Aorta (tissue), 5 donors: ENCODE measurements around the gene GFPT2. TPM values are rescaled to one million over a fixed set of nuclear protein-coding genes. Genes with fewer than 3 reads are reported as not detected.
A peak's percentile ranks its signal among the peaks of the same experiment; 100 is the strongest.

ENCODE experiments used
- ATAC-seq: fragments of 200-7000 bp; cut with Tn5 transposase; one replicate; pipeline ENCODE4 v1.9.1; 2022; ENCODE audit warnings: moderate library complexity; ENCODE audit not compliant: low FRiP score
- DNase-seq, 2 donors: peaks; one replicate each; pipeline ENCODE4 v3.0.0-alpha.2; 2020
- H3K27ac ChIP-seq, 2 donors: one replicate each; pipeline ENCODE4 v1.5.1; 2013; ENCODE audit warnings: low read length in 2 of 2, mild to moderate bottlenecking in 2 of 2, moderate library complexity in 2 of 2, control low read depth in 1 of 2, inconsistent platforms in 1 of 2, low read depth in 1 of 2
- H3K27me3 ChIP-seq, 2 donors: one replicate each; pipeline ENCODE4 v1.6.1; 2013; ENCODE audit warnings: control low read depth in 1 of 2, low read length in 1 of 2, mild to moderate bottlenecking in 1 of 2, moderate library complexity in 1 of 2; ENCODE audit not compliant: insufficient read depth in 2 of 2, control insufficient read depth in 1 of 2
- H3K36me3 ChIP-seq, 2 donors: one replicate each; pipeline ENCODE4 v1.6.1; 2013; ENCODE audit warnings: control low read depth in 1 of 2, low read length in 1 of 2, mild to moderate bottlenecking in 1 of 2; ENCODE audit not compliant: insufficient read depth in 2 of 2, control insufficient read depth in 1 of 2
- H3K4me1 ChIP-seq, 2 donors: one replicate each; pipeline ENCODE4 v1.6.1; 2013; ENCODE audit warnings: low read length in 2 of 2, control low read depth in 1 of 2, mild to moderate bottlenecking in 1 of 2, moderate library complexity in 1 of 2; ENCODE audit not compliant: insufficient read depth in 2 of 2, control insufficient read depth in 1 of 2
- H3K4me3 ChIP-seq, 2 donors: one replicate each; pipeline ENCODE4 v1.5.1; 2013; ENCODE audit warnings: low read length in 2 of 2, control low read depth in 1 of 2, mild to moderate bottlenecking in 1 of 2
- H3K9me3 ChIP-seq: one replicate; pipeline ENCODE4 v1.6.1; 2013; ENCODE audit warnings: mild to moderate bottlenecking, low read length; ENCODE audit not compliant: control insufficient read depth
- WGBS, 2 donors: extraction: QIAGEN DNeasy Blood & Tissue Kit; methylation state at CpG; one replicate each; pipeline ENCODE4 v1.1.7; 2013; 5-methylcytosine and 5-hydroxymethylcytosine counted together
- intact Hi-C, 2 donors: fragments of 100-400 bp; cut with DNase I; formaldehyde crosslinking; loops; one replicate each; pipeline versions ENCODE4 v1.14.2 to v1.15.0; 2022
- polyA plus RNA-seq, 2 donors: library from polyadenylated mRNA; stranded (reverse); fragments of 200-250 nt; gene quantifications; one replicate each; pipeline ENCODE4 v1.2.3, GENCODE V29; 2013
- total RNA-seq, 2 donors: library from RNA; stranded (reverse); fragmentation: NEBNext Ultra II Directional; extraction: Animal tissue kit (Norgen Biotek cat#: 25700); gene quantifications; one replicate each; pipeline ENCODE4 v1.2.1, GENCODE V29; 2021
- donor health status: healthy with polysubstance abuse.
- donor health status: Bipolar disorder and iron deficiency.
- donor health status: DM: no; HTN: no; CAD: no.
- donor health status: DM: no; HTN: no; CAD: no.
- donor health status: DM: yes; HTN: yes; CAD: no.

The GFPT2 gene
- total and polyA plus RNA-seq, 4 donors = 1.1 to 60.2 (median 31.9) TPM

GRCh38 chr5:180313677-180314505 is 39.2 kb downstream of the GFPT2 start:
- intact Hi-C loops = no loop called here
- no peaks in the 10 kb centered on the region for H3K36me3 ChIP-seq
- DNase-seq = peak in 1 of 2 donors; percentile 87
- WGBS, 2 donors = 76 to 83% methylated on average over 45 to 50 of the region's 50 CpGs
- H3K27me3 ChIP-seq = no peaks in the 10 kb centered on the region
- ATAC-seq = peak; percentile 91
- no peaks in the 10 kb centered on the region for H3K9me3 ChIP-seq
- H3K4me3 ChIP-seq = no peak overlapping the region
- H3K27ac ChIP-seq = no peak overlapping the region
- no peaks in the 10 kb centered on the region for H3K4me1 ChIP-seq

- Histone ChIP-seq H3K27me3 (no peaks in the 10 kb centered on the region), H3K9me3 (no peaks in the 10 kb centered on the region), H3K4me3 (no peak overlapping the region), H3K36me3 (no peaks in the 10 kb centered on the region), H3K4me1 (no peaks in the 10 kb centered on the region), H3K27ac (no peak overlapping the region)
- DNase-seq (peak in 1 of 2 donors; percentile 23), ATAC-seq (no peak)
- 81 to 85% methylated on average over 11 of the region's 11 CpGs for WGBS, 2 donors
- intact Hi-C loops = no loop called here
Observed at GRCh38 chr5:180311216-180311615, 41.9 kb downstream of the GFPT2 start.

GRCh38 chr5:180306796-180307195 is 46.3 kb downstream of the GFPT2 start:
- ATAC-seq (no peak), DNase-seq (no peak)
- no peaks in the 10 kb centered on the region for H3K36me3 ChIP-seq
- 95 to 97% methylated on average over 8 of the region's 8 CpGs for WGBS, 2 donors
- H3K4me3 ChIP-seq = no peak overlapping the region
- H3K27ac ChIP-seq = no peak overlapping the region
- intact Hi-C loops = no loop called here
- no peaks in the 10 kb centered on the region for H3K27me3 ChIP-seq
- no peaks in the 10 kb centered on the region for H3K9me3 ChIP-seq
- H3K4me1 ChIP-seq = no peaks in the 10 kb centered on the region

- no peak overlapping the region for H3K27ac ChIP-seq
- DNase-seq (no peak), ATAC-seq (no peak)
- H3K4me1 ChIP-seq = no peaks in the 10 kb centered on the region
- no peaks in the 10 kb centered on the region for H3K27me3 ChIP-seq
- H3K36me3 ChIP-seq = no peaks in the 10 kb centered on the region
- H3K9me3 ChIP-seq = no peaks in the 10 kb centered on the region
- H3K4me3 ChIP-seq = no peak overlapping the region
- intact Hi-C loops = no loop called here
- 91 to 93% methylated on average over 12 of the region's 12 CpGs for WGBS, 2 donors
Observed at GRCh38 chr5:180305481-180305880, 47.7 kb downstream of the GFPT2 start.

- ATAC-seq (no peak), DNase-seq (no peak)
- H3K9me3 ChIP-seq = no peaks in the 10 kb centered on the region
- H3K27me3 ChIP-seq = no peaks in the 10 kb centered on the region
- intact Hi-C loops = no loop called here
- H3K27ac ChIP-seq = no peak overlapping the region
- H3K4me1 ChIP-seq = no peaks in the 10 kb centered on the region
- no peaks in the 10 kb centered on the region for H3K36me3 ChIP-seq
- H3K4me3 ChIP-seq = no peak overlapping the region
- 86 to 88% methylated on average over 18 of the region's 18 CpGs for WGBS, 2 donors
Observed at GRCh38 chr5:180304431-180305375, 48.4 kb downstream of the GFPT2 start.

GRCh38 chr5:180304016-180304292 is 49.2 kb downstream of the GFPT2 start:
- no peaks in the 10 kb centered on the region for H3K36me3 ChIP-seq
- no peaks in the 10 kb centered on the region for H3K4me1 ChIP-seq
- DNase-seq (no peak), ATAC-seq (no peak)
- no peak overlapping the region for H3K27ac ChIP-seq
- 89% methylated on average over 4 of the region's 4 CpGs for WGBS, 2 donors
- H3K27me3 ChIP-seq = no peaks in the 10 kb centered on the region
- no peaks in the 10 kb centered on the region for H3K9me3 ChIP-seq
- intact Hi-C loops = no loop called here
- H3K4me3 ChIP-seq = no peak overlapping the region

- no peaks in the 10 kb centered on the region for H3K36me3 ChIP-seq
- no peak for DNase-seq
- H3K27ac ChIP-seq = no peak overlapping the region
- no peak for ATAC-seq
- WGBS, 2 donors = 88 to 91% methylated on average over 17 of the region's 17 CpGs
- no peaks in the 10 kb centered on the region for H3K27me3 ChIP-seq
- intact Hi-C loops = no loop called here
- H3K9me3 ChIP-seq = no peaks in the 10 kb centered on the region
- no peak overlapping the region for H3K4me3 ChIP-seq
- H3K4me1 ChIP-seq = no peaks in the 10 kb centered on the region
Observed at GRCh38 chr5:180303226-180304015, 49.7 kb downstream of the GFPT2 start.

GRCh38 chr5:180302256-180302655 is 50.9 kb downstream of the GFPT2 start:
- WGBS, 2 donors = 94% methylated on average over 10 of the region's 10 CpGs
- ATAC-seq = no peak
- intact Hi-C loops = no loop called here
- no peak overlapping the region for H3K4me3 ChIP-seq
- H3K27me3 ChIP-seq = no peaks in the 10 kb centered on the region
- no peaks in the 10 kb centered on the region for H3K4me1 ChIP-seq
- no peak overlapping the region for H3K27ac ChIP-seq
- no peak for DNase-seq
- no peaks in the 10 kb centered on the region for H3K9me3 ChIP-seq
- H3K36me3 ChIP-seq = no peaks in the 10 kb centered on the region
